GM12873 (cell line): ENCODE measurements around the gene RPS25.

Experiments
- CTCF ChIP-seq: IDR thresholded peaks from 2 replicates; pipeline ENCODE4 v1.5.1; 2012; ENCODE audit warnings: low read depth, mild to moderate bottlenecking, moderate library complexity, low read length, control low read depth; ENCODE audit not compliant: insufficient read depth; ENCODE audit errors: missing control alignments

The RPS25 gene

GRCh38 chr11:119056421-119056999, 38.4 kb upstream of the RPS25 start:
- no peak for TF ChIP-seq CTCF

- TF ChIP-seq CTCF = peak; percentile 38
Observed at GRCh38 chr11:119055901-119056300, 37.8 kb upstream of the RPS25 start.

GRCh38 chr11:119054418-119054817, 36.3 kb upstream of the RPS25 start:
- TF ChIP-seq CTCF = no peak

- no peak for TF ChIP-seq CTCF
Observed at GRCh38 chr11:119052163-119052814, 34.1 kb upstream of the RPS25 start.

GRCh38 chr11:119051440-119052162, 33.5 kb upstream of the RPS25 start:
- TF ChIP-seq CTCF = no peak

- TF ChIP-seq CTCF = no peak
Observed at GRCh38 chr11:119049081-119049480, 30.9 kb upstream of the RPS25 start.

- no peak for TF ChIP-seq CTCF
Observed at GRCh38 chr11:119048644-119049043, 30.5 kb upstream of the RPS25 start.
